H1 (cell line): ENCODE measurements around the gene TMIGD3. TPM values are rescaled to one million over a fixed set of nuclear protein-coding genes. Genes with fewer than 3 reads are reported as not detected.

Experiments
- TAF1 ChIP-seq: IDR thresholded peaks from 2 replicates; pipeline ENCODE4 v1.6.1; 2011; ENCODE audit warnings: mild to moderate bottlenecking, low read depth, low read length
- polyA plus RNA-seq, 7 experiments: library from polyadenylated mRNA; depleted of rRNA in 3 of 7; stranded (reverse) in 5 of 7; unstranded in 2 of 7; fragments of >200 nt in 5 of 7; fragments of 200-250 nt in 2 of 7; gene quantifications; 1 replicate in 5 of 7; 2 replicates in 1 of 7; 4 replicates in 1 of 7; pipeline versions ENCODE4 v1.2.1 to v1.2.3, GENCODE V29; 2011 to 2013; ENCODE audit warnings: missing spikeins in 2 of 7, mixed read lengths in 2 of 7
- total RNA-seq: library from RNA; stranded (reverse); fragmentation: NEBNext Ultra II Directional; extraction: Animal tissue kit (Norgen Biotek cat#: 25700); gene quantifications from 2 replicates; pipeline ENCODE4 v1.2.1, GENCODE V29; 2021

The TMIGD3 gene
- total and polyA plus RNA-seq, 2 of the 8 experiments (the other 6 are each of a cell fraction or from before 2014, with no cell fraction given), result not detected

DNA sequence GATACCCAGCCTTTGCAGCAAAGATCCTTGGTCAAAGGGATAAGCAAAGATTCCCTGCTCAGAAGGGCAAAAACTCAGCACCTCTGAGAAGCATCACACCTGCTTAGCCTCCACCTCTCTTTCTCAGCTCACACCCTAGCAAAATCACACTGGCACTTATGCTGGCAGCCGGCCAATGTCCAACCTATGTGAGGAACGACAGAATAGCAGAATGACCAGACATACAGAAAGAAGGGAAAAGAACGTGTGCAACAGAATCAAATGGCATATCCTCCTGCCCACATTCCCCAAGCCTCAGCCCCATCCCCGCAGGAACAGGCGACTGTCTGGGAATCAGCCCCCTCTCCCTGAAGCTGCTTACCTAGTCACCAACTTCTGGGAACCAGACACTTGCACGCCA lies 664 bp upstream of the TMIGD3 start (continued):
- no peak for TF ChIP-seq TAF1
